ENCODE data around the gene MREG.
A peak's percentile ranks its signal among the peaks of the same experiment; 100 is the strongest.
"Not testable (repeated sequence)": the region's sequence is repeated elsewhere in the genome, so short reads cannot be mapped to it uniquely, and the experiment has no call there.

The MREG gene

GRCh38 chr2:215961981-215962380, 51.4 kb downstream of the MREG start:
- DNase-seq (ENCODE audit: low spot score) (no peak), FAIRE-seq (no peak)

DNA sequence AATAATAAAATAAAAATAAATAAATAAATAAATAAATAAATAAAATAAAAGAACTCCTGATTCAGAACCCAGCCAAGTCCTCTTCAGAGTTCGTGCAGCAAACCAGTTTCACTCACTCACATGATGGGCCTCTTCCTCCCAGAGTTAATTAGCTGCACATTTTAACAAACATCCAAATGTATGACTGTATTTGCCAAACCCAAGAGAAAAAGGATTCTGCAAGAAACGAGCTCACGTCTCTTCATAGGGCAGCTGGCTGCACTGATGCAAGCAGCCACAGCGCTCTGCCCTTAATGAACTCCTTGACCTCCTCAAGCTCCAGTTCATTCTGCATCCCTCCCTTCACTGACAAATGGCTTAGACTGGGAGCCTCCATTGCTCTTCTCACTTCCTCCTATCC, 55.1 kb downstream of the MREG start:
- no peak for FAIRE-seq
- DNase-seq (ENCODE audit: low spot score), result no peak

- not testable (repeated sequence) for FAIRE-seq
Measured at GRCh38 chr2:215957354-215958122, 55.8 kb downstream of the MREG start.

GRCh38 chr2:215952860-215953637, 60.3 kb downstream of the MREG start:
- no peak for FAIRE-seq
- no peak for DNase-seq (ENCODE audit: low spot score)

More at GRCh38 chr2:215957354-215958122, 55.8 kb downstream of the MREG start:
- not testable (repeated sequence) for DNase-seq (ENCODE audit: low spot score)

DNA sequence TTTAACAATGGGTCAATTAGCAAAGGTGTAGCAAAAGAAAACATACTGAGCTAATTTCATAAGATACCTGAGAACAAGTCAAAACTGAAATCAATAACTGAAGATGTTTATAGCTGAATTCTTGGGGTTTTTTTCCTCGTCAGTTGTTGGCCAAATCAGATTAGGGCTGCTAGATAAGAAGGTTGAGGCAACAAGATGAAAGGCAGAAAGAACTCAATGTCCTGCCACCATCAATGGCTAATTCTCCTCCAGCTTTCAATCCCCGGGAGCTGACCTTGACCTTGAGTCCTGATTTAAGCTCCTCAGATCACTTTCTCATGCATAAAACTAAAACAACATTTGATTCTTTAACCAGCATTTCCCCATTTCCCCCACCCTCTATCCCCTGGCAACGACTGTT, 61.8 kb downstream of the MREG start:
- FAIRE-seq, result no peak

GRCh38 chr2:215949991-215950404, 63.4 kb downstream of the MREG start:
- peak; percentile 43 for DNase-seq (ENCODE audit: low spot score)
- FAIRE-seq, result no peak

More for the DNA sequence above, 61.8 kb downstream of the MREG start:
- DNase-seq (ENCODE audit: low spot score), result no peak

DNA sequence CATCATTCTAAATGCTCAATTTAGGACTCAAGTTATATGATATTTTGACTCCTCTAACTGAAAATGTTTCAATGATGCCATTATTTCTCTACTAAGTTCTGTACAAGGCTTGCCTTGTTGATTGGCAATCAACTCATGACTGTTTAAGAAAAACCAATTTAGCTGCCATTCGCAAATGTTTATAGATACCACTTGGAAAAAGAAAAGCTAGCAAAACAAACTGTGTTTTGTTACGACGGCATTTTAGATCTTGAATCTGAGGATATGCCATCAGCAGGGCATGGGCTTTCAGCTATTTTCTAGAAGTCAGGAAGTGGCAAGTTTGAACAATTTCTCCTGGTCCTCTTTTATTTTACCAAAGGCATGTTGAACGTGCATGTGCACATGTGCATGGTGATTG, 65.3 kb downstream of the MREG start:
- FAIRE-seq, result no peak
- no peak for DNase-seq (ENCODE audit: low spot score)

- DNase-seq (ENCODE audit: low spot score), result no peak
- FAIRE-seq, result no peak
Measured at GRCh38 chr2:215946586-215946985, 66.8 kb downstream of the MREG start.

- FAIRE-seq (no peak), DNase-seq (ENCODE audit: low spot score) (no peak)
Measured at GRCh38 chr2:215942194-215942593, 71.2 kb downstream of the MREG start.

GRCh38 chr2:215941726-215942125, 71.6 kb downstream of the MREG start:
- DNase-seq (ENCODE audit: low spot score), result no peak

GRCh38 chr2:215940645-215941184, 72.6 kb downstream of the MREG start:
- no peak for FAIRE-seq
- DNase-seq (ENCODE audit: low spot score), result no peak

More at GRCh38 chr2:215941726-215942125, 71.6 kb downstream of the MREG start:
- FAIRE-seq, result no peak

- FAIRE-seq, result no peak
- DNase-seq (ENCODE audit: low spot score), result no peak
Measured at GRCh38 chr2:215937190-215937589, 76.2 kb downstream of the MREG start.

DNA sequence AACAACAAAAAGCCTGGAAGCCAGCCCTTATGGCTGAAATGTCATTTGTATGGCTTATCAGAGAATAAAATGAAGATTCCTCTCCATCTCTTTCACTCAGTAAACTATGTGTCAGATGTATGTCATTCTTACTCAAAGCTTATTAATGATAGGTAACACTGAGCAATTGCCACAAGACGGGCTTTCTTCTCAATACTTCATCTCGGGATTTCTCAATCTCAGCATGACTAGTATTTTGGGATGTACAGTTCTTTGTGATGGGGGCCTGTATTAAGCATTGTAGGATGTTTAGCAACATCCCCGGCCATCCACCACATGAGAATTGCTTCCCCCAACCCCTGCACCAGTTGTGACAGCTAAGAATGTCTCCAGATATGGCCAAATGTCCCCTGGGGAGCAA, 80.2 kb downstream of the MREG start:
- FAIRE-seq (no peak), DNase-seq (ENCODE audit: low spot score) (no peak)

DNA sequence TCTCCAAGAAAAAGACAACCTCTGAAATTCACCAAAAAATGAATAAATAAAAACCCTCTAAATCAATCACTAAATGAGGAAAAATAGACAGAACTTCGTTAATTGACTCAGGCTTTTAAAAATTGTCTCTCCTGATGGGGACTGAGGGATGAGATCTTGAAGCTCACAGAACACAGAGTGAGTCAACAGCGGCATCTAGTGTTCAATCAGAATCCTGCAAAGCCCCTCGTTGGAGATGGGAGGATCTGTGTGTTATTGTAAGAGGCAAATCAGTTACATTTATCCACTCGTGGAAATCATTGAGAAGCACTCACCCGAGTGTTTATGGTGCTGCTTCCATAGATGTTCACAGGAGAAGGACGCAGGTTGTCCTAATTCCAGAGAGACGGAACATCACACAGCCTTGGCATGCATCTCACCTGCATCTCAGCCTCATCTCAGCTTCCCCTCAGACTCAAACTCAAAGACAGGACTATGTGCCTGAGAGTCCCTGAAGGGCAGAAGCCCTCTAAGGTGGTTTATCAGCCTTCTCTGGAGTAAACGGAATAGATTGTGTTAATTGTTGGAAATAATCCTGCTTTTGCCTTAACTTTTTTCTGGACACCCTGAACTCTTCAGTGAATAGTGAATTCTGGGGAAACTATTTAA, 82.0 kb downstream of the MREG start:
- peak; percentile 70 for DNase-seq (ENCODE audit: low spot score)
- FAIRE-seq, result no peak

- FAIRE-seq, result no peak
- no peak for DNase-seq (ENCODE audit: low spot score)
Measured at GRCh38 chr2:215930505-215931253, 82.7 kb downstream of the MREG start.

DNA sequence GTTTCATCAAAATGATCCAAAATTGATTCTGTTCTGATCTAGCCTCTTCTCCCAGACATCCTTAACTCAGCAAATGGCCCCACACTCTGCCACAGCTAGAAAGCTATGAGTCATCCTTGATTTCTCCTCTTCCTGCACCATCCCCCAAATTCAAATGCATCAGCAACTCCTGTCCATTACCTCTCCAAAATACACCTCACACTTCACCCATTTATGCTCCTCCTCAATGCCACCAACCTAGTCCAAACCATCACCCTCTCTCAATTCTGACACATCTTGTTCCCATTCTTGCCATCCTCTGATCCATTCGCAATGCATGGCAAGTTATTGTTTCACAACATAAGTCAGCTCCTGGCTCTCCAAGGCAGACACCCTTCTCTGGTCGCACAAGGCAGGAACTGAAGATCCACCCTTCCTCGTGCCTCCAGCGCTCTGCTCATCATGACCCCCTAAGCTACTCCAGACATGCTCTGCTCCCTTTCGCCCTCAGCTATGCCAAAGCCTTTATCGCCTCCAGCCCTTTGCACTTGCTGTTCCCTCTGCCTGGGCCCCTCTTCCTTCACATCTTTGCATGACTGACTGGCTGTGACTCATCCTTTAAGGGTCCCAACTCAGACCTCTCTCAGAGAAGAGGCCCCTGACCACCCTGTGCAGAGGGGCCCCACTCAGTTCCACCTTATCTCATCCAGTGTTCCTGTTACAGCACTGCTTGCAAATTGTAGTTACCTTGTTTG, 83.6 kb downstream of the MREG start:
- peak; percentile 35 for DNase-seq (ENCODE audit: low spot score)
- no peak for FAIRE-seq

- DNase-seq (ENCODE audit: low spot score), result no peak
- no peak for FAIRE-seq
Measured at GRCh38 chr2:215928086-215928485, 85.3 kb downstream of the MREG start.

- not testable (repeated sequence) for DNase-seq (ENCODE audit: low spot score); FAIRE-seq
Measured at GRCh38 chr2:215926992-215927391, 86.4 kb downstream of the MREG start.

- DNase-seq (ENCODE audit: low spot score) (peak; percentile 36), FAIRE-seq (no peak)
Measured at GRCh38 chr2:215921895-215922294, 91.5 kb downstream of the MREG start.
